ENCODE data around the gene ABCA1.

Gene ABCA1

DNA sequence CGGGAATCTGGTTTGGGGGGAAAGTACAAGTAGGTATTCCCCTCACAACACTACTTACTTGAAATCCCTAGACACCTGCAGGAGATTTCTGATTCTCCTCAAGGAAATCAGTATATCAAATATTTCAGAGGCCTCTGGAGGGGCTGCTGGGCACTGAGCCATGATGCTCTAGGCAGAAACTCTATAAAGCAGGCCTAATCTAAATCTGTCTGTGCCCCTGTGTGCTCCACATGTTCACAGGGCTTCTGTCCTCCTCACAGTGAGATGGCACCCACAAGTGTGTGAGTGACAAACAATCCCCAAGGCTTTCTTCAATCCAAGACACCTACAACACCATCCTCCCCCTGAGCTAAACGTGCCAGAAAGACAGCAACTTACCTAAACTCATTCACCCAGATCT is 125.0 kb downstream of the ABCA1 start:
- no peak for DNase-seq
- no peaks in the 10 kb centered on the region for H3K9me3 ChIP-seq (ENCODE audit: severe bottlenecking)
- peaks cover 4% of the 10 kb centered on the region for H3K36me3 ChIP-seq
- no peak overlapping the region for H3K27ac ChIP-seq
- TF ChIP-seq, protein P1, sequence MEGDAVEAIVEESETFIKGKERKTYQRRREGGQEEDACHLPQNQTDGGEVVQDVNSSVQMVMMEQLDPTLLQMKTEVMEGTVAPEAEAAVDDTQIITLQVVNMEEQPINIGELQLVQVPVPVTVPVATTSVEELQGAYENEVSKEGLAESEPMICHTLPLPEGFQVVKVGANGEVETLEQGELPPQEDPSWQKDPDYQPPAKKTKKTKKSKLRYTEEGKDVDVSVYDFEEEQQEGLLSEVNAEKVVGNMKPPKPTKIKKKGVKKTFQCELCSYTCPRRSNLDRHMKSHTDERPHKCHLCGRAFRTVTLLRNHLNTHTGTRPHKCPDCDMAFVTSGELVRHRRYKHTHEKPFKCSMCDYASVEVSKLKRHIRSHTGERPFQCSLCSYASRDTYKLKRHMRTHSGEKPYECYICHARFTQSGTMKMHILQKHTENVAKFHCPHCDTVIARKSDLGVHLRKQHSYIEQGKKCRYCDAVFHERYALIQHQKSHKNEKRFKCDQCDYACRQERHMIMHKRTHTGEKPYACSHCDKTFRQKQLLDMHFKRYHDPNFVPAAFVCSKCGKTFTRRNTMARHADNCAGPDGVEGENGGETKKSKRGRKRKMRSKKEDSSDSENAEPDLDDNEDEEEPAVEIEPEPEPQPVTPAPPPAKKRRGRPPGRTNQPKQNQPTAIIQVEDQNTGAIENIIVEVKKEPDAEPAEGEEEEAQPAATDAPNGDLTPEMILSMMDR (IDR thresholded peaks at IDR 0.05; ENCODE audit: low read depth, low read length): no peak
- no peak overlapping the region for H3K4me3 ChIP-seq (ENCODE audit: low read depth, low read length)
- no peaks in the 10 kb centered on the region for H3K27me3 ChIP-seq (ENCODE audit: insufficient read depth, low read depth, severe bottlenecking)

DNA sequence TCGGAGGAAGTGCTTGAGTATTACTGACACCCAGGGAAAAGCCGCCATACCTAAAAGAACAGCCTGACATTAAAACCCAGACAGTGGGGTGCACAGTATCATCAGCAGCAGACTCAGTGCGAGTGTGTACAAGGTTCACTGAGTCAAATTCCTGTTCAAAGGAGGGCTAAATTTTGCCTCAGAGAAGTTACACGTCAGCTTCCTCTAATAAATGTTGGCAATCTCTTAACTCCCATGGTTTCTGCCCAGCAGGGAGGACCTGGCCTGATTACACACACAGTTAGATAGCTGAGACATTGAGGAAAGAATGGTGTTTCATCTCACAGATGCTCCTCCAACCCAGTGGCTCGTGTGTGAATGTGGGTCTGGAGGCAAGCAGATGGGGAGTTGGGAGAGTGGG is 125.8 kb downstream of the ABCA1 start:
- Histone ChIP-seq H3K27ac (no peak overlapping the region), H3K4me3 (ENCODE audit: low read depth, low read length) (no peak overlapping the region), H3K36me3 (peaks cover 4% of the 10 kb centered on the region), H3K27me3 (ENCODE audit: insufficient read depth, low read depth, severe bottlenecking) (no peaks in the 10 kb centered on the region), H3K9me3 (ENCODE audit: severe bottlenecking) (no peaks in the 10 kb centered on the region)
- DNase-seq: no peak
- TF ChIP-seq, protein P1 (IDR thresholded peaks at IDR 0.05; ENCODE audit: low read depth, low read length): no peak

DNA sequence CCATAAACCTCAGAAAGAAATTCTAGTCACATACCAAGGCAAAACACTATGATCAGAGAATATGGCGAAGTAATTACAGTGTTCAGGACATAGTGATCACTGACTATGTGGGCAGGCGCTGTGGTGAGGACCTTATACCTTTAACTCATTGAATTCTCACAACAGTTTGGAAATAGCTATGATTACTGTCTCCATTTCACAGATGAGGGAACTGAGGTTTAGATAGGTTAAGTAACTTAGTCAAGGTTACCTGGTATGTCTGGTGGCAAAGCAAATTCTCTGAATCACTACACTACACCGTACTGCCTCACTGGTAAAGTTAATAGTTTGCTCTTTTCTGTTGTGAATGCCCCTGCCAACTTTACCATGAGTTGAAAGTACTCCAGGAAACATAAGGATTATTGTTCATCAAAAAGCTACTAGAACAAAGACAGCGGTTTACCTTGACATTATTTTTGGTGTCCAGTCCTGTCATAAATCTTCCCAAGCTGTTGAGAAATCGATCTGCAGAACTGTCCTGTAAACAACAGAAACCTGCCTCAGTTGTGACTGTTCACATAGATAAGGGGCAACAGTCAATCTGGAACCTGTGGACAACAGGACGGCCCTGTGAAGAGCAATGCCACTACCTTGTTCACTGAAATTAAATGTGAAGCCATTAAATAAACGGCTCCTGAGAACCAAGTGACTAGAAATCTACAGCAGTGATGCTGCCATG is 127.7 kb downstream of the ABCA1 start:
- no peak for DNase-seq
- TF ChIP-seq, protein P1 (IDR thresholded peaks at IDR 0.05; ENCODE audit: low read depth, low read length): no peak
- Histone ChIP-seq H3K27me3 (ENCODE audit: insufficient read depth, low read depth, severe bottlenecking) (no peaks in the 10 kb centered on the region), H3K27ac (no peak overlapping the region), H3K36me3 (peaks cover 4% of the 10 kb centered on the region), H3K4me3 (ENCODE audit: low read depth, low read length) (no peak overlapping the region), H3K9me3 (ENCODE audit: severe bottlenecking) (no peaks in the 10 kb centered on the region)

DNA sequence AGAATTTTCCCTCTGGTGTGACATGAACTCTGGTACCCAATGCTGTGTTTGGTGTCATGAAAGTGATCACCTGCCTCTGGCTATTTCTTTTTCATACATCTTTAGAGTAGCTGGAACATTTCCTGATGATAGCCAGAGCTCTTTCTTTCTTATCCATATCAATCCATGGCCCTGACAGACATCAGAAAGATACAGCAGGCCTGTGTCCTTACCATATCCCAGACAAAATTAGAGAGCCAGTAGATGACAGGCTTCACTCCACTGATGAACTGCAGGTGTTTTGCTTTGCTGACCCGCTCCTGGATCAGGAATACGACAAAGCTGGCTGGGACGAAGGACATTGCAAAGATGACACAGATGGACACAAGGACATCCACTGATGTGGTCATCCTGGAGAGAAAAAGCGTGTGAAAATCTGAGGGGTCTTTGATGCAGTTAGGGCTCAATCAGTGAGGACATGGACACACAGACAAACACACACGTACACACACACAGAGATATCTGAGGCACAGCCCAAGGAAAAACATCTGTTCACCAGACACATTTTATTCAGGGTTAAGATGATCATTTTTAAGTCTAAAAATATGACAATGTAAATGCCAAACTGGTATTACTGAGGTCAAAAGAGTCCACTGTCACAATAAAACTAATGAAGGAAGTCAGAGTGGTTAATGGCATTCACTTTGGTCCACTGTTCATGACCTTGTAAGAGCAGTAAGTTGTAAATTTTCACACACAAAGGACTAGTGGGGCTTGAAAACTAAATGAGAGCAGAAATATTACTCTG is 129.6 kb downstream of the ABCA1 start:
- TF ChIP-seq, protein P1 (IDR thresholded peaks at IDR 0.05; ENCODE audit: low read depth, low read length): no peak
- Histone ChIP-seq H3K4me3 (ENCODE audit: low read depth, low read length) (no peak overlapping the region), H3K36me3 (peaks cover 4% of the 10 kb centered on the region)

DNA sequence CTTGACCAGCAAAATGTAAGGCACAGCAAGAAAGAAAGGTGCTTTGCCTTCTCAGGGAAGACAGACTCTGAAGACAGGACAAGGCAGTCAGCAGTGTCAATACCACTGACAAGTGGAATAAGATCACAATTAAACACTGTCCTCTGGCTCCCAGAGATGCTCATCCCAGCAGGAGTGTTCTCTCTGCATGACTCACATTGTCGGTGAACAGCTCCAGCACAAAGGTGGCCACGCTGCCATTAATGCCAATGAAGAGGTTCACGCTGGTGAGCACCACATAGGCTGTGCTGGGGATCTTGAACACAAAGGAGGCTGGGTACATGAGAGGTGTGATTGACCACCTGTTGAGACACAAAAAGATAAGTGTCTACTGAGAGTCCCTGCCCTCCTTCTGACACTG is 132.1 kb downstream of the ABCA1 start:
- no peak overlapping the region for H3K27ac ChIP-seq
- H3K9me3 ChIP-seq (ENCODE audit: severe bottlenecking): no peaks in the 10 kb centered on the region
- H3K27me3 ChIP-seq (ENCODE audit: insufficient read depth, low read depth, severe bottlenecking): no peaks in the 10 kb centered on the region
- no peaks in the 10 kb centered on the region; the same call in none of the 2 replicates for H3K36me3 ChIP-seq
- no peak for DNase-seq
- TF ChIP-seq, protein P1 (IDR thresholded peaks at IDR 0.05; ENCODE audit: low read depth, low read length): no peak
- no peak overlapping the region for H3K4me3 ChIP-seq (ENCODE audit: low read depth, low read length)

More for the DNA sequence above, 129.6 kb downstream of the ABCA1 start:
- H3K27ac ChIP-seq: no peak overlapping the region
- H3K9me3 ChIP-seq (ENCODE audit: severe bottlenecking): no peaks in the 10 kb centered on the region
- DNase-seq: no peak
- H3K27me3 ChIP-seq (ENCODE audit: insufficient read depth, low read depth, severe bottlenecking): no peaks in the 10 kb centered on the region

Measured in WERI-Rb-1 (cell line).